Fibroblast of the conjunctiva (primary cell): ENCODE data around the gene TXNL4B.
A peak's percentile ranks its signal among the peaks of the same experiment; 100 is the strongest.

Source experiments
- DNase-seq: peaks from one replicate; pipeline ENCODE4 v3.0.0-alpha.2; 2010; ENCODE audit warnings: low read depth

Gene TXNL4B

GRCh38 chr16:72093448-72094265 is at the start of gene TXNL4B, which contains the start of gene DHX38:
Gene TXNL4B (minus strand): TSS chr16:72093620. CDS start chr16:72090749, 2,871 bp downstream.
Gene DHX38 (plus strand): TSS chr16:72093847. CDS start chr16:72096158, 2,311 bp downstream.
- peak; percentile 98 for DNase-seq

GRCh38 chr16:72142476-72142875 is 49.1 kb upstream of the TXNL4B start:
- DNase-seq = peak; percentile 8

- no peak for DNase-seq
These were observed 46.5 kb upstream of the TXNL4B start for GRCh38 chr16:72139908-72140307.

- no peak for DNase-seq
These were observed 44.7 kb upstream of the TXNL4B start for GRCh38 chr16:72138064-72138572.

GRCh38 chr16:72137380-72138063 is 44.1 kb upstream of the TXNL4B start:
- no peak for DNase-seq

GRCh38 chr16:72134507-72134906 is 41.1 kb upstream of the TXNL4B start:
- DNase-seq = no peak

- DNase-seq = no peak
These were observed 39.3 kb upstream of the TXNL4B start for GRCh38 chr16:72132726-72133125.

GRCh38 chr16:72131036-72131435 is 37.6 kb upstream of the TXNL4B start:
- DNase-seq = no peak

GRCh38 chr16:72129976-72130656 is 36.7 kb upstream of the TXNL4B start:
- no peak for DNase-seq

GRCh38 chr16:72128701-72129100 is 35.3 kb upstream of the TXNL4B start:
- no peak for DNase-seq

- no peak for DNase-seq
These were observed 33.0 kb upstream of the TXNL4B start for GRCh38 chr16:72126429-72126765.

GRCh38 chr16:72125635-72126428 is 32.4 kb upstream of the TXNL4B start:
- no peak for DNase-seq

- DNase-seq = peak; percentile 72
These were observed 31.6 kb upstream of the TXNL4B start for GRCh38 chr16:72124761-72125634.

- no peak for DNase-seq
These were observed 30.7 kb upstream of the TXNL4B start for GRCh38 chr16:72124148-72124547.

GRCh38 chr16:72123426-72123825 is 30.0 kb upstream of the TXNL4B start:
- no peak for DNase-seq

- DNase-seq = no peak
These were observed 29.5 kb upstream of the TXNL4B start for GRCh38 chr16:72122916-72123315.

- no peak for DNase-seq
These were observed 28.9 kb upstream of the TXNL4B start for GRCh38 chr16:72122308-72122707.

- DNase-seq = no peak
These were observed 26.6 kb upstream of the TXNL4B start for GRCh38 chr16:72120026-72120425.

GRCh38 chr16:72113616-72113945 is 20.2 kb upstream of the TXNL4B start:
- DNase-seq = no peak

GRCh38 chr16:72112906-72113615 is 19.6 kb upstream of the TXNL4B start:
- DNase-seq = no peak
